Adrenal gland (tissue), 12 donors: Measurements from ENCODE around the gene NPAS3. TPM values are rescaled to one million over a fixed set of nuclear protein-coding genes. Genes with fewer than 3 reads are reported as not detected.

Source experiments
- DNase-seq, 7 donors: peaks; one replicate each; pipeline ENCODE4 v3.0.0-alpha.2; 2019 to 2020
- H3K27ac ChIP-seq, 5 donors: fragments of 200-600 bp; sonication (generic) in 4 of 5; 1 replicate in 3 of 5; 2 replicates in 2 of 5; pipeline versions ENCODE4 v1.5.1 to v1.8.0; 2016 to 2020; ENCODE audit warnings: mild to moderate bottlenecking in 1 of 5
- H3K27me3 ChIP-seq: fragments of 200-600 bp; 2 replicates; pipeline ENCODE4 v1.8.0; 2021
- H3K36me3 ChIP-seq, 2 donors: fragments of 200-600 bp; replicated peaks in 1 of 2; 1 replicate in 1 of 2; 2 replicates in 1 of 2; pipeline versions ENCODE4 v1.5.1 to v1.8.0; 2018 to 2022
- H3K4me1 ChIP-seq, 2 donors: fragments of 200-600 bp; replicated peaks in 1 of 2; 1 replicate in 1 of 2; 2 replicates in 1 of 2; pipeline versions ENCODE4 v1.5.1 to v1.8.0; 2018 to 2021
- H3K4me3 ChIP-seq, 4 donors: fragments of 200-600 bp; sonication (generic) in 3 of 4; one replicate each; pipeline ENCODE4 v1.5.1; 2016 to 2018
- H3K9me3 ChIP-seq, 3 donors: fragments of 200-600 bp; sonication (generic) in 1 of 3; replicated peaks in 1 of 3; 1 replicate in 2 of 3; 2 replicates in 1 of 3; pipeline versions ENCODE4 v1.5.1 to v1.8.0; 2016 to 2021
- CTCF ChIP-seq, 6 experiments: fragments of 450-650 bp in 4 of 6; fragments of 200-600 bp in 2 of 6; sonication (generic) in 1 of 6; IDR thresholded peaks; 1 replicate in 5 of 6; 2 replicates in 1 of 6; pipeline versions ENCODE4 v1.5.1 to v1.8.0; 2016 to 2021; ENCODE audit warnings: antibody characterized with exemption in 6 of 6, mild to moderate bottlenecking in 2 of 6, moderate library complexity in 1 of 6
- POLR2A ChIP-seq, 2 donors: fragments of 450-650 bp; IDR thresholded peaks; one replicate each; pipeline ENCODE4 v1.6.1; 2017; ENCODE audit warnings: antibody characterized with exemption in 2 of 2, mild to moderate bottlenecking in 2 of 2, moderate library complexity in 1 of 2
- WGBS, 4 donors: extraction: QIAGEN DNeasy Blood & Tissue Kit in 2 of 4; methylation state at CpG; one replicate each; pipeline versions ENCODE4 v1.1.5 to v1.1.7; 2013 to 2017; 5-methylcytosine and 5-hydroxymethylcytosine counted together
- intact Hi-C, 2 donors: fragments of 100-400 bp; cut with DNase I; formaldehyde crosslinking; loops; one replicate each; pipeline versions ENCODE4 v1.14.1 to v1.15.0; 2022 to 2023
- polyA plus RNA-seq, 3 donors: library from polyadenylated mRNA; stranded (reverse); fragments of 200-250 nt in 2 of 3; fragments of 350-450 nt in 1 of 3; fragmentation: Illumina TruSeq in 1 of 3; extraction: RNeasy Lipid Tissue Mini Kit (QIAGEN cat#74804) in 1 of 3; gene quantifications; one replicate each; pipeline ENCODE4 v1.2.3, GENCODE V29; 2013 to 2014
- total RNA-seq, 9 donors: library from RNA; depleted of rRNA in 4 of 9; stranded (reverse); fragments of >200 nt in 4 of 9; fragments of 120-200 nt in 1 of 9; fragmentation: NEBNext Ultra II Directional in 1 of 9; extraction: Animal tissue kit (Norgen Biotek cat#: 25700) in 1 of 9; gene quantifications; one replicate each; pipeline versions ENCODE4 v1.1.0 to v1.2.4, GENCODE V29; 2013 to 2023
- donor health status: healthy with polysubstance abuse.
- donor health status: Bipolar disorder and iron deficiency.
- donor health status: DM: yes; HTN: yes; CAD: no.
- donor health status: DM: no; HTN: no; CAD: no.
- donor health status: DM: no; HTN: no; CAD: no.
- donor health status: DM: yes; HTN: yes; CAD: no.

Gene NPAS3
- total and polyA plus RNA-seq, 12 donors = 0.36 to 7.5 (median 1.5) TPM

DNA sequence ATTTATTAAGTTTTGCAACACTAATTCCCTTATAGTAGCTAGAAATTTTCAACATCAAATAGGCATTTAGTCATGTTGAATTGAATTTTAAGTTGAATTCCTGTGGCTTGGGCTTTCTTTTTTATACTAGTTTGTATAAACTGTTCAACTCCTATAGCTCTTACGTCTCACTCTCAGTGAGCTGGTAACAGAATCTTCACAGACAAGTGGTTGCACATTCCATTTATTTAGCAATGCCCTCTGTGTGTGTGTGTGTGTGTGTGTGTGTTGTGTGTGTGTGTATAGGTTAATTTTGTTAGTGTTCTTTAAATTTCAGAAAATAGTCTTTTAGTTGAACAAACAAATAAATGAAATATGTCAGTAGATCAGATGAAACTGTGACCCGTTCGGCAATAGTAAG, 425.0 kb downstream of the NPAS3 start:
- H3K4me3 ChIP-seq = no peak overlapping the region
- DNase-seq = no peak
- no peaks in the 10 kb centered on the region for H3K4me1 ChIP-seq
- no peaks in the 10 kb centered on the region for H3K9me3 ChIP-seq
- intact Hi-C loops = no loop called here
- no peaks in the 10 kb centered on the region for H3K27me3 ChIP-seq
- TF ChIP-seq CTCF (IDR thresholded peaks at IDR 0.05) = no peak
- TF ChIP-seq POLR2A (IDR thresholded peaks at IDR 0.05) = no peak
- H3K36me3 ChIP-seq = no peaks in the 10 kb centered on the region
- 85 to 94% (median 87%) methylated on average over 3 of the region's 3 CpGs for WGBS, 4 donors
- no peak overlapping the region for H3K27ac ChIP-seq

DNA sequence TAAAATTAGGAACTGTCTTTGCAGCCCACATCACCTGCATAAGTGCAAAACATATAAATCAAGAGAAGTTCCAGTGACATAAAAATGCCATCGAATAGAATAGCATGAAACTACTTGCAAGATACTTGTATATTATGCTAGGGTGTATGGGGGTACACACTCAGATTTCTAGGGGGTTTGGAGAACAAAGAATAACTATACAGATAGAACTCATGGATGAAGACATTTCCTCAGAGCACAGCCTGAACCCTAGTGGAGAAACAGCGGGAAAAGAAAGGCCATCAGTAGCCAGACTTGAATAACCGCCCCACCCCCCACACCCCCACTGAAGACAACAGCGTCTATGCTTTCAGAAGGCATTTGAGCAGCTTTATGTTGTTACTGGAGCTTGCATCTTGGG, 425.8 kb downstream of the NPAS3 start:
- Histone ChIP-seq H3K27ac (no peak overlapping the region), H3K4me3 (no peak overlapping the region), H3K36me3 (no peaks in the 10 kb centered on the region), H3K9me3 (no peaks in the 10 kb centered on the region), H3K27me3 (no peaks in the 10 kb centered on the region), H3K4me1 (no peaks in the 10 kb centered on the region)
- no peak for TF ChIP-seq CTCF (IDR thresholded peaks at IDR 0.05)
- no peak for TF ChIP-seq POLR2A (IDR thresholded peaks at IDR 0.05)
- intact Hi-C loops = no loop called here
- no peak for DNase-seq
- 67 to 73% (median 68%) methylated on average over 4 of the region's 4 CpGs for WGBS, 4 donors

- no peak for DNase-seq
- Histone ChIP-seq H3K9me3 (no peaks in the 10 kb centered on the region), H3K4me3 (no peak overlapping the region), H3K36me3 (no peaks in the 10 kb centered on the region), H3K27me3 (no peaks in the 10 kb centered on the region), H3K27ac (no peak overlapping the region), H3K4me1 (no peaks in the 10 kb centered on the region)
- intact Hi-C loops = no loop called here
- TF ChIP-seq POLR2A (IDR thresholded peaks at IDR 0.05) (no peak), CTCF (IDR thresholded peaks at IDR 0.05) (no peak)
- 90 to 96% (median 92%) methylated on average over 3 of the region's 3 CpGs for WGBS, 4 donors
These were observed 430.4 kb downstream of the NPAS3 start for GRCh38 chr14:33369041-33369440.

DNA sequence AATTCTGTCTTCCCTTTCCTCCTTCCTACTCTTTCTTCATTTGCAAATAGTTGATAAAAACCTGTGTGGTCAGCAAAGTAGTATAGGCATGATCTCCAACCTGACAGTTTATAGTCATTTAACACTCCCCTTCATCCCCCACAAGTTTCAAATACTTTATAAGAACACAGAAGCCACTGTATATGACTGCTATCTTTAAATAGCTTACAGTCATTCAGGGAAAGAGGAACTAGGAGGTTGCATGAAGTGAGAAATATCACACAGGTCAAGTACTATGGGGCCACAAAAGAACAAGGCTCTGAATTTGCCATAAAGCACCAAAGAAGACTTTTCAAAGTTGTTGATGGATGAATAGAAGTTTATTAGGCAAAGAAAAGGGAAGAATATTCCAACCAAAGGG, 431.3 kb downstream of the NPAS3 start:
- Histone ChIP-seq H3K27me3 (no peaks in the 10 kb centered on the region), H3K27ac (no peak overlapping the region), H3K36me3 (no peaks in the 10 kb centered on the region), H3K9me3 (no peaks in the 10 kb centered on the region), H3K4me3 (no peak overlapping the region), H3K4me1 (no peaks in the 10 kb centered on the region)
- DNase-seq = no peak
- no peak for TF ChIP-seq POLR2A (IDR thresholded peaks at IDR 0.05)
- TF ChIP-seq CTCF (IDR thresholded peaks at IDR 0.05) = no peak
- intact Hi-C loops = no loop called here
